GM19238 (cell line): ENCODE measurements around the gene ACLY.
"Not testable (repeated sequence)": the region's sequence is repeated elsewhere in the genome, so short reads cannot be mapped to it uniquely, and the experiment has no call there.

ENCODE experiments used
- DNase-seq: peaks from one replicate; pipeline ENCODE4 v3.0.0; 2011; ENCODE audit warnings: low spot score; ENCODE audit not compliant: insufficient read length

The ACLY gene

DNA sequence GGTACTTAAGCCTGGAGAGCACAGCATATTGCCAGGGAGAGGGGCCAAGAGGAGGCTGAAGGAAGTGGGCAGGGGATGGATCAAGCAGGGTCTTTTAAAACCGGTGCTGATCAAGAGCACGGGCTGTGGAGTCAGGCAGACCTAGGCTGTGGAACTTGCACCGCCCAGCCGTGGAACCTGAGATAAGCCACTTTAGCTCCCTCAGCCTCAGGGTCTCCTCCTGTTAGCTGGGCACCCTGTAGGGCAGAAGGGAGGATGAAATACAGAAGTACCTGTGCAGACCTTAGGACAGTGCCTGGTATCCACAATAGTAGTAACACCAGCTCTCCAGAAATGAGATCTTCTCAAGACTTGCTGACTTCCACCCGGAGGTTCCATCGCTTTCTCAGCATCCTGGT is 20.9 kb upstream of the ACLY start:
- no peak for DNase-seq

DNA sequence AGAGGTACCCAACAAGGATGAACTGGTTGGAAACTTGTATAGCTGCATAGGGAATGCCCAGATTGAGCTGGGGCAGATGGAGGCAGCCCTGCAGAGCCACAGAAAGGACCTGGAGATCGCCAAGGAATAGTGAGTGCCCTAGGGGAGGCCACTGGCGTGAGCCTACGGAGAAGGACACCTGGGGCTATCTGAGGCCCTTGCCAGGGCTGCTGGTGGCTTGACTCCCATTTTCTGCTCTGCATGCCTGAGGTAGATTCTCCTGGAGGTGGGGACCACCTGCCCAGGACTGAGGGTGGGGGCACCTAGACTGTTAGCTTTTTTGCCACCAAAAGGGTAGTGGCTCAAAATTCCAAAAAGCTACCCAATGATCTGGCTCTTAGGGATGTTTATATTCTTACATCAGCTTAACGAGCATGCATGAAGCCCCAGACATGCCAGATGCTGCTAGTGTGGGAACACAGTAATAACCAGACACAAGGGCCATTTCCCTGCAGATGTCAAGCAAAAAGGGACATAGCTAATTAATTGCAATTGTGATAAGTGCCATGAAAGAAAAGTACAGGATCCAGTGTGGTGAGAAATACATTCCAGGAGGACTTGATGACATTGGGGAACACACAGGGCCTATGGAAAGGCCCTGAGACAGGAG is 20.4 kb upstream of the ACLY start:
- no peak for DNase-seq

DNA sequence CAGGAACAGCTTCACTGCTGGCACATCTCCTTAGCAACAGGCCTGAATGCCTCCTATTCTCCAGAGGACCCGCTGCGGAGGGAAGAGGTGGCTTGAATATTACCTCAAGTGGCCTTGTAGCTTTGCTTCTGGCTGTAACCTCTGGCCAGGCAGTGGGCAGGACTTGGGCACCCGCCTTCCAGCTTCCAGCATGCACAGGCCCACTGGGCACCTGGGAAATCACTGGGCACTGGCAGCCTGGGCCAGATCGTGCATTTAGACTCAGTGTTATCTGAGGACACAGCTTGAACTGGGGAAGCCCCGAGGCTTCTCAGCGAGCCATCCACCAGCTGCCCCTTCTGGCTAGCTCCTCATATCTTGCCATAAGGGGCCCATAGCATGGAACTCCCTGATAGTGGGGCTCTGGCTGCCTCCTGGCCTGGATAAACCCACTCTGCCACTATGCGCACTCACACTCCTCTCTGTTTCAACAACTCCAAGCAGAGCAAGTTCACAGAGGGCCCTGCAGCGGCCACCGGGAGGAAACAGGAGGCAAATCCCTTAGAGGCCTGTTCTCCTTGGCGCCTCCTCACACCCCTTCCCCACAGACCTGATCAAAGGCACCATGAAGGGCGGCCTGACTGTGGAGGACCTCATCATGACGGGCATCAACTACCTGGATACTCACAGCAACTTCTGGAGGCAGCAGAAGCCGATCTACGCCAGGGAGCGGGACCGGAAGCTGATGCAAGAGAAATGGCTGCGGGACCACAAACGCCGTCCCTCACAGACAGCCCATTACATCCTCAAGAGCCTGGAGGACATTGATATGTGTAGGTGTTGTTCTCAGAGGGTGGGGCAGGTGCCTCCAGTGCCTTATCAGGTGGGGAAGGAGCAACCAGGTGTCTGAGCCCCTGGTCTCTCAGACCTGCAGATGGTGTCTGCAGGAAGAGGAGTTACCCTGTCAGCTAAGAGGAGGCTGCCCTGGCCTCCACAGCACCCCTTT is 19.5 kb upstream of the ACLY start:
- DNase-seq = no peak

- DNase-seq = no peak
Measured at GRCh38 chr17:41935641-41936040, 16.9 kb upstream of the ACLY start.

DNA sequence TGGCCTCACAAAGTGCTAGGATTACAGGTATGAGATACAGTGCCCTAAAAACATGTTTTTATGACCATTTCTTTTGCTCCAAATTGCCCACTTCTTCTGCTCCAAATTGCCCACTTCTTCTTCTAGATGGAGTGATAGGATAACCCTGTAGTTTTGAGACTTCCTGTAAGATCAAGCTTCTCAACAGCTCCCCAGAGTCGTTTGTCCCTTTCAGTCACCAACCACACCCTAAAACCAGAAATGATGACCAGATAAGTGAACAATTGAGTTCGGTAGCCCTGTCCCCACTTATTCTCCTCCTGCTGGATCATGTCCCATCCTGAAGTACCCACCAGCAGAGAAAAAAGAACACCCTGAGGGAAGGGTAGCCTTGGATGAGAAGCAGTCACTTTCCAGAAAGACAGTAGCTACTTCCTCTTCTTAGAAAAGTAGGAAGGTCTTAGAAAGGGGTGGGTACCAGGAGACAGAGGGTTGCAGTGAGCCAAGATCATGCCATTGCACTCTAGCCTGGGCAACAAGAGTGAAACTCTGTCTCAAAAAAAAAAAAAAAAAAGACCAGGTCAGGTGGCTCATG is 14.2 kb upstream of the ACLY start:
- no peak for DNase-seq

GRCh38 chr17:41931715-41932114 is 13.0 kb upstream of the ACLY start:
- DNase-seq = not testable (repeated sequence)

DNA sequence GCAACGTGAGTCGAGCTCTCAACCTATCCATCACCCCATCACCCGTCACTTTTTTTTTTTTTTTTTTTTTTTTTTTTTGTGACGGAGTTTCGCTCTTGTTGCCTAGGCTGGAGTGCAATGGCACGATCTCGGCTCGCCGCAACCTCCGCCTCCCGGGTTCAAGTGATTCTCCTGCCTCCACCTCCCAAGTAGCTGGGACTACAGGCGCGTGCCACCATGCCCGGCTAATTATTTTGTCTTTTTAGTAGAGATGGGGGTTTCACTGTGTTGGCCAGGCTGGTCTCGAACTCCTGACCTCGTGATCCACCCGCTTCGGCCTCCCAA is 12.0 kb upstream of the ACLY start:
- not testable (repeated sequence) for DNase-seq

- DNase-seq = peak; percentile 92
Measured at GRCh38 chr17:41930009-41930832, 11.5 kb upstream of the ACLY start, which contains the start of gene ODAD4. Gene ODAD4 (plus strand): TSS chr17:41930617. CDS start chr17:41930724, 107 bp downstream.

GRCh38 chr17:41928693-41929251 is 10.0 kb upstream of the ACLY start:
- no peak for DNase-seq

GRCh38 chr17:41925991-41926590 is 7.3 kb upstream of the ACLY start:
- no peak for DNase-seq

GRCh38 chr17:41920580-41920955 is 1.8 kb upstream of the ACLY start:
- DNase-seq = no peak

DNA sequence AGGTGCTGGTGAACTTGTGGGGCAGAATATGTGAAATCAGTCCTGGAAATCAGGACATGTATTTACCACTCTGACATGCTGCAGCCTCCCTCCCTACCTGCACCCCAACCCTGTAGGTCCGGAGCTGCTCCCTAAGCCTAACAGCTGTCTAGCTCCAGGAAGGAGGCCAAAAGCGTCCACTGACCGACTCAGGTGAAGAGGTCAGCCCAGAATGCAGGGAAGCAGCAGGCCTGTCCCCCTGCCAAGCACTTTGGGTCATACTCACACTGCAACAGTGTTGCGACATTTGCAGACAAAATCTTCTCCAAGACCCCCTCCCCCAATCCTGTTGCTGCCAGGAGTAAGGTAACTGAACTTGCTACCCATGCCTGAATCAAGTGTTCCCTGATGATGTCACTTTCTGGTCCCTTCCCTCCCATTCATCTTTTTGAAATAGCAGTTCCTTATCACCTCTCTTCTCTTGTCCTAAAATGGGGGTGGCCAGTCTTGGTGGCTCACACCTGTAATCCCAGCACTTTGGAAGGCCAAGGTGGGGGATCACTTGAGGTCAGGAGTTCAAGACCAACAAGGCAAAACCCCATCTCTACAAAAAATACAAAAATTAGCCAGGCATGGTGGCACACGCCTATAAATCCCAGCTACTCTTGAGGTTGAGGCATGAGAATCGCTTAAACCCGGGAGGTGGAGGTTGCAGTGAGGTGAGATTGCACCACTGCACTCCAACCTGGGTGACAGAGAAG is 1.3 kb upstream of the ACLY start:
- DNase-seq = no peak

DNA sequence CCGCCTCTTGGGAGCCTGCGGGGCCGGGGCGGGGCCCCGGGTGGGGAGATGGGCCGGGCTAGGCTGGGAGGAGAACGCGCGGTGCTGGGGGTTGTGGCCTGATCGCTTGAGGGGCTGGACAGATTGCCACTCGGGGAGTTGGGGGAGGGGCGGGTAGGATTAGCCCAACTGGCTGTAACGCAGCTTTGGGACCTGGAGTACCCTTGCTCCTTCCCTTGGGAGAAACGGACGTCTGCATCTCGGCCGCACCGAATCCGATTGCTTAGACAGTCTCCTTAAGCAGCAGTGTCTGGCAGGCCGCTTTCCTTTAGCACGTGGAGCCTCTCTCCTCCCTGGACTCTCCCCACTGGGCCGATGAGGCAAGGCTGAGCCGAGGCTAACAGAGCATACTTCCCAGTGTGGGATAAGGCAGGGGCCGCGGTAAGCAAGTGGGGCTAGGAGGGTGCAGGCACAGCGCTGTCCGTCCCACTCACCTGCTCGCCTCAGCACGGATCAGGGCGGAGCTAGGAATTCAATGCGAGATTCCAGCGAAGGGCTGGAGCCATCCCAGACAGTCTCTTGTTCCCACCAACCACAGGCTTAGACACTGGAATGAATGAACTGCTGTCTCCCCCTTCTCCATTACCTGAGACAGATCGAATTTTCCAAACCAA is 540 bp upstream of the ACLY start:
- DNase-seq = no peak

- DNase-seq = no peak
Measured at GRCh38 chr17:41917679-41918313, 955 bp downstream of the ACLY start.

DNA sequence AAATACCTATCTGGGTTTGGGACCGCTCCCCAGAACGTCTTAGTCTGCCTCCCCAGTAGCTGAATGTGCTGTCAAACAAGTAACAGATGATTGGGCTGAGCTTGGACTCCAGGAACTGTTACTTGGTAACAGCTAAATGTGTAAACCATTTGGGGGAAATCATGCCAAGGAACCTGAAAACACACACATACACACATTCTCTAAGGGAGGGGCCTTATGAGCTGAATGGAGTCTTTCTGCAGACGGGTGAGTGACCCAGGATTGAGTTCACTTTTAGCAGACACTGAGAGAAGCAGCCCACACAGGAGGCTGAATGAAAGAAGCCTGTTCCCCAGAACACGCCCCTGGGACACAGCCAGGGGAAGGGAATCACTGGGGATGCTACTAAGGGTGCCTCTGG is 1.6 kb downstream of the ACLY start:
- no peak for DNase-seq

DNA sequence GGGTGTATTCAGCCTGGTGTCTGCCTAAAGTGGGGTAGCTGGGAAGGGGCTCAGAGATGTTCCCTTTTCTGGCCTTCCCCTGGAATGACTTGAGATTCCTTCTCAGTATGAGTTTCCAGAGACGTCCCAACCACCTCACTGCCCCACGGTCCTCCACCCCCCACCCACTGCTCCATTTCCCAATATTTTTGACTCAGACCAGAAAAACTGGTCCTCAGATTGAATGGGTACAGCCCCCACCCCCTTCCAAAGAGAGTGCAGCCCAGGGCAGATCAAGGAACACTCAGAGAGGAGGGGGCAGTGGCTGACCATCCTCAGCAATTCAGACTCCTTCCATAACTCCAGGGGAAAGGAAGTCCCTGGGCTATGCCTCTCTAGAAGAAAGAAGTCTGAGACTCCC is 3.2 kb downstream of the ACLY start:
- no peak for DNase-seq

- no peak for DNase-seq
Measured at GRCh38 chr17:41915020-41915419, 3.7 kb downstream of the ACLY start.

DNA sequence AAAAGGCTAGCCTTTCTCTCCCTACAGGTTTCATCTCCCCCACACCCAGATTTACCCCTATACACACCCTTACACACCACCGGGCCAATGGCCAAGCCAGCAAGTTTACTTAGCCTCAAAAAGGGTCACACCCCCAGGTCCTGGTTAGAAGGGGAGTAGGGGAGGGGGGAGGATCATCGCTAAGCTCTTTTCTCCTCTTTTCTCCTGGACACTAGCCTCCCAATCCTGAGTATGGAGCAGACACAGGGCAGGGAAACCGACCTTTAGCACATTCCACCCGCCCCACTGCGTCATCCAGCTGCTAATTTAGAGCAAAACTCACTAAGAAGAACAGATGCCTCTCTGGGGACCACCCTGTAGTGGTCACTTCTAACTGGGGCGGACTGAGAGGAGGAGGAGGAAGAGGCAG is 4.4 kb downstream of the ACLY start:
- no peak for DNase-seq

DNA sequence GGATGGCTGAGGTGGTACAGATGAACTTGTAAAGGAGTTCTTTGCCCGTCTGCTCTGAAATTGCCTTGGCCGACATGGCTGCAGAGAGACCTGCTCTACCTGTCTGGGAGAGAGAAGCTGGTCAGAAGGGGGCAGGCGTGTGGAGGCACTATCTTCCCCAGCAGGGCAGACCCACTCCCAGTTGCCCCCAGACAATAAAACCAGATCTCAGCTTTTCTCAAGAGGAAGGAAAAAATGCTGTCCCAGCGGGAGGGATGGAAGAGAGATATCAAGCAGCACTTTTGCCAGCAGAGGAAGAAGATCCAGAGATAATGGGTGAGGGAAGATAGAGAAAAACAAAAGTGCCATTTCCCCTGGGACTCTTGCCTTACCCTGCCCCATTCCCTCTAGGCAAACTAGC is 5.0 kb downstream of the ACLY start:
- DNase-seq = no peak
